Stimulated activated effector memory CD8-positive, alpha-beta T cell treated with anti-CD3 and anti-CD28 coated beads, Interleukin-12 subunit alpha, Interleukin-12 subunit beta, amount 100 ng/mL, for 72 hours (primary cell): ENCODE data around the gene DGKI.

ENCODE experiments used
- ATAC-seq: fragments of 150-1000 bp; cut with Tn5 transposase; 2 replicates; pipeline ENCODE4 v1.10.0; 2021
- DNase-seq, 2 donors: peaks; one replicate each; pipeline ENCODE4 v3.0.0; 2021 to 2022; ENCODE audit warnings: low spot score in 2 of 2
- H3K27ac Mint-ChIP-seq: one replicate; pipeline ENCODE4 v1.8.0; 2022; ENCODE audit warnings: mild to moderate bottlenecking, mixed read lengths
- H3K36me3 Mint-ChIP-seq: one replicate; pipeline ENCODE4 v1.8.0; 2022; ENCODE audit warnings: mild to moderate bottlenecking, mixed read lengths
- H3K4me1 Mint-ChIP-seq: one replicate; pipeline ENCODE4 v1.8.0; 2022; ENCODE audit warnings: mixed read lengths
- H3K4me3 Mint-ChIP-seq: one replicate; pipeline ENCODE4 v1.8.0; 2022; ENCODE audit warnings: mild to moderate bottlenecking, mixed read lengths
- H3K9me3 Mint-ChIP-seq: one replicate; pipeline ENCODE4 v1.8.0; 2022; ENCODE audit warnings: mixed read lengths

DGKI gene

DNA sequence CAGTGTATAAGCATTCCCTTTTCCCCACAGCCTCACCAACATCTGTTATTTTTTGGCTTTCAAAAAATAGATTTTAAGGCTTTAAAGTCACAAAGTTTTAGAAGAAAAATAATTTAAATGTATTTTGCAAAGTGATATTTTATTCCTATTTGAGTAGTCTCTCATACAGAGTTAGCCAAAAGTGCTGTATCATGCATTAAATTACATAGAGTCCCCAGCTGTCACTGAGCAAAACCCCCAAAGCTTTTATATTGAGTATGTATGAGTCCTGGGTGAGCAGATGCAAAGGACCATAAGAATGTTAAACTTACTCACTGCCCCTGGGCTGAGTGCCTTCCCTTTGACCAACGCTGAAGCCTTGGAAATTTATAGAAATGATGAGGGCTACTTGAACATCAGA lies 432.9 kb downstream of the DGKI start:
- peaks cover 9% of the 10 kb centered on the region for H3K9me3 Mint-ChIP-seq
- H3K27ac Mint-ChIP-seq: no peak overlapping the region
- H3K36me3 Mint-ChIP-seq: no peaks in the 10 kb centered on the region
- H3K4me3 Mint-ChIP-seq: no peak overlapping the region
- no peaks in the 10 kb centered on the region for H3K4me1 Mint-ChIP-seq
- no peak for ATAC-seq
- DNase-seq: no peak

DNA sequence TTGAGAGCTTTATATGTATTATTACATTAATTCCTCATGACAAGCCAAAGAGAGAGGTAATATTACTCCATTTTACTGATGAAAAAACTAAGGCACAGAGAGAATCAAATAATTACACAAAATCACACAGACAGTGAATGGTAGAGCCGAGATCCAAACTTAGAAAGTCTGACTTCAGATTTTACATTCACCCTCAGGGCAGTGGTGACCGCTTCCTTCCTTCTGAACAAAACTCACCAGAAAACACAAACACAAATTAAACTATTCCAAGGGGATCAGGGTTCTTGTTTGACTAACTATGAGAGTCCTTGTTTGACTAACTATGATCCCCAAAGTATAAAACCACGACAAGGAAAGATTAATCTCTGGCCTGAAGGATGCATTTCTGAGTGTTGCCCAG lies 435.3 kb downstream of the DGKI start:
- no peak for ATAC-seq
- DNase-seq: no peak
- no peaks in the 10 kb centered on the region for H3K36me3 Mint-ChIP-seq
- H3K4me1 Mint-ChIP-seq: no peaks in the 10 kb centered on the region
- H3K27ac Mint-ChIP-seq: no peak overlapping the region
- peaks cover 9% of the 10 kb centered on the region for H3K9me3 Mint-ChIP-seq
- no peak overlapping the region for H3K4me3 Mint-ChIP-seq

DNA sequence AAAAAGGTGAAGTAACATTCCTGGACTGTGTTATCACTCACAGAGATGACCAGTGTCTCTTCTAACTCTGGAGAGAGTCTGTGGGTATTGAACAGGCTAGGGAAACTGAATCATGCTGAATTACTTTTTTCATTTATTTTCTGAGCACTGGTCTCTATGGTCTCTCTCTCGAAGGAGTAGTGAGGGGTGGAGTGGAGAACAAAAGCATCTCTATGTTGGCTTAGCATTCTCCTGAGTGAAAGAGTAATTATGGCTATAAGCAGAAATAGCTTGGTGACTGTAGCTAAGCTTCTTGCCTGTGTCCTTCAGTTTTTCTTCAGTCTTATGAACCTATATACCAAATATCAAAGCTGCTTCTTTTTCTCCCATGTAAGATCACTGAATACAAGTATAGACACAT lies 438.6 kb downstream of the DGKI start:
- Mint-ChIP-seq H3K9me3 (peaks cover 11% of the 10 kb centered on the region), H3K4me3 (no peak overlapping the region), H3K4me1 (no peaks in the 10 kb centered on the region)

DNA sequence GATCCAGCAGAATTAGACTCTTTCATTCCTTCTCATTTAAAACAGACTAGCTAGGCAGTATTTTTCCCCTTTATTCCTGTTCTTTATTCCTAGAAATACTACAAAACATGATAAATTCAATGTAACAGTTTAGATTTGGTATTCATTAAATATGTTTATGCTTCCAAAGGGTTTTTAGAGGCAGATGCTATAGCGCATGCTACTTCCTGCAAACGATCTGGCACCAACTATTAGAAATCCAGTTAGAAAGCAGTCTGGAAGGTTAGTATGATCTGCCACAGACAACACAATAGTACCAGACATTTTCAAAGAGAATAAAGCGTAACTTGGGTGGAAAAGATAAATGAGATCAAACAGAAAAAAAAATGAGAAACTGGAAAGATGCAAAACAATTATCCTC lies 439.7 kb downstream of the DGKI start:
- H3K27ac Mint-ChIP-seq: no peak overlapping the region
- no peaks in the 10 kb centered on the region for H3K4me1 Mint-ChIP-seq
- no peaks in the 10 kb centered on the region for H3K36me3 Mint-ChIP-seq
- no peak overlapping the region for H3K4me3 Mint-ChIP-seq
- no peak for ATAC-seq
- no peak for DNase-seq
- H3K9me3 Mint-ChIP-seq: peaks cover 8% of the 10 kb centered on the region

More for the DNA sequence above, 438.6 kb downstream of the DGKI start:
- ATAC-seq (no peak), DNase-seq (no peak)
- H3K36me3 Mint-ChIP-seq: no peaks in the 10 kb centered on the region
- no peak overlapping the region for H3K27ac Mint-ChIP-seq

DNA sequence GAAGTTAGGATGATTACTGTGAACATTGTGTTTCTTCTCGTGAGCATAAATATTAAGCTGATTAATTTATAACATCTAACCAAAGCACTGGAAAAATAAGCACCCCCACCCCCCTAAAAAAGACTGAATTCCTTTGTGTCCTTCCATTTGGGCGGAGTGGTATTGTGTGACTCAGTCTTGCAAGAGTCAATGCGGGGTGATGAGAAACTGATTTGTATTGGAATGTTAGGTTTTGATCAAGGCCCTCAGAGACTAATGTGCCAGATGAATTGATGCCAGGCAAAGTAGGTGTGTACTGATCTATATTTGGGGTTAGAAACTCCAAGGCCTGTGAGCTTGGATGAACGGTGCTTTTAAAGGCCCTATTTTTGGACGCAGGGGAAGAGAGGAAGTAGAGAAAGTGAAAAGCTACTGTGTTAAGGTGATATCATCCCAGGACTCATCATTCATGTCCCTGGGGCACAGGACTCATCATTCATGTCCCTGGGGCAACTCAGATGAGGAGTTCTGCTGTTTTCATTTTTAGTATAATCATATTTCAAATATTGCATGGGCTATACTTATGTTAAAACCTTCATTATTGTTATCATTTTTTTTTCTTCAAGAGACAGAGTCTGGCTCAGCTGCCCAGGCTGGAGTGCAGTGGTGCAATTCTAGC lies 442.0 kb downstream of the DGKI start:
- H3K36me3 Mint-ChIP-seq: no peaks in the 10 kb centered on the region
- no peak for DNase-seq
- H3K9me3 Mint-ChIP-seq: peaks cover 5% of the 10 kb centered on the region
- no peaks in the 10 kb centered on the region for H3K4me1 Mint-ChIP-seq
- no peak overlapping the region for H3K27ac Mint-ChIP-seq
- no peak for ATAC-seq
- H3K4me3 Mint-ChIP-seq: no peak overlapping the region

DNA sequence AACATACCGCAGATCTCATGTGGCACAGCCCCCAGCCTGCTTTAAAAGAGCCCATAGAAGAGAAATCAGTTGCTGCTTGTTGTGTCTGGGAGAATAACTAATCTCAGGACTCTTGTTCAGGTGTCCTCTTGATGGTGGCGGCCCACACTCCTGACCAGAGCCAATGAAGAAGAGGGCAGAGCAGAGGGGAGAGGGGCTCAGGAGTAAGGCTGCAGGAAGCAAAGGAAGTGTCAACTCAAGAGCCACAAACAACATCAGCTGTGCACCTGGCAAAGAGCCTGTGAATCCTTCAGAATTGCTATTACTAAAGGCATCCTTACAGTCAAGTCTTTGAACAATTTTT lies 443.4 kb downstream of the DGKI start:
- Mint-ChIP-seq H3K9me3 (peaks cover 2% of the 10 kb centered on the region), H3K4me3 (no peak overlapping the region), H3K36me3 (no peaks in the 10 kb centered on the region), H3K4me1 (no peaks in the 10 kb centered on the region), H3K27ac (no peak overlapping the region)
- DNase-seq (no peak), ATAC-seq (no peak)

DNA sequence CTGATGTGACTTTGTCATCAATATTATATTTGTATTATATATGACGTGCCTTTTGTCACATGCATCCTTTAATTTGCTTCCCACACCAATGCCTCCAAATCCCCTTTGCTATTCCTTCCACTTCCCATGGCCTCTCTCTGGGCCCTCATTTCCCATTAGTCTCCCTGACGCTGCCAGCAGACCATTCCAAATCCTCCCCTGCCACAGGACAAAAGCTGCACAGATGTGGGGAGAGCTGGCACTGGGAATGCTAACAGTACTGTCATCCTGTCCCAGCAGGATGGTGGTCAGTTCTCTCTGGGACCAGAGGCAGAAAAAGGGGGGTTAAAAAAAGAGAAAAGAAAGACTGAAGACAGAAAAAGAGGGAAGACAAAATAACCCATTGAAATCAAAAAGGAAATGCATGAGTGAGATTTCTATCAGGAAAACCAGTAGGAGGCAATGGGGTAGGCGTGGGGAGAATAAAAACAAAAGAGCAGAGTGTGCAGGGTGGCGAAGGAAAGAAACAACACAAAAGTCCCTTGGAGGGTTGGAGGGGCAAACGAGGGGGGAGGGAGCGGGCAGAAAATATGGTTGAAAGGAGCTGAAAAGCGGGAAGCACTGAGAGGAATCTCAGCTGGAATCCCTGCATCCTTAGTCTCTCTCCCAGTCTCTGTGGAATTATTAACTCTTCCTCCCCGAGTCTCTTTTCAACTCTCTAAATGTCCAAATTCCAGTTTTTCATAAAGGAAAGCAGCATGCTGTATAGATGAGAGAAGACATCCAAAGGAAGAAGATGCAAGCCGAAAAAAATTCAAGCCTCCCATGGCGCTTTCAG lies 444.0 kb downstream of the DGKI start:
- no peaks in the 10 kb centered on the region for H3K36me3 Mint-ChIP-seq
- no peak for ATAC-seq

DNA sequence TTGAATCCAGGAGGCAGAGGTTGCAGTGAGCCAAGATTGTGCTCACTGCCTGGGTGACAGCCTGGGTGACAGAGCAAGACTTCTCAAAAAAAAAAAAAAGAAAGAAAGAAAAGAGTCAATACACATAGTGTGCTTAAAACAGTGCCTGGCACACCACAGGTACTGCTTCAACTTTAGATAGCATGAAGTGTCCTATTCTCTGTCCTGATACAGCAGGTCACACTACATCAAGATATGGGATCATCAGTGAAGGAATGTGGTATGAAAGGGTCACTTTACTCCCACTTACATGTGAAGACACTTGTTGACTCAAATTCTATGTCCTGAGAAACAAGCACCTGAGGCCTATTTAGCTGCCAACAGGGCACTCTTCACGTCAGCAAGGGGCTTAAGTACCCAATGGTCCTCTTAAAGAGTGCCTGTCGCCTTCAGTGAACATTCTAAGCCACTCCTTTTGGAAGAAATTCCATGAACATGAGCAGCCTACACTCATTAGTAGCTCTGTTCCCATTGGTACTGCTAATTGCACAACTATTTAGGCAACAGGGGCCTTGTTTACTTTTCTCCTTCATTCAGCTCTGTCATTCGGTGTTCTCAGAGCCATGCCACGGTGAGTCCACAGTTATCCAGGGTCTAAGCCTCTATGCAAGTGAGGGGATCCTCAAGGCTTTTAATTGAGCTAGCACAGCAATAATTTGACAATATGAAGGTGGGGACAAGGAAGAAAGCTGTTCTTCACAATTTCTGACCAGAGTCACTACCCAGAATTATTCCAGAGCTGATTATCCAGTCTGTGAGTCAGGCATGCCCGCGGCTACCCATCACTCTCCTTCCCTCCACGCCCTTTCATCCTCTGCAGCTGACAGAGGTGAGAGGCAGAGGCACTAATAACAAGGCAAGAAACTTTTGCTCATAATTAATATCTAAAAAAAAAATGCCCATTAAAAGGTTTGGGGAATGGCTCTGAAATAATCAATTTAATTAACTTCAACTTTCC lies 446.6 kb downstream of the DGKI start:
- Mint-ChIP-seq H3K9me3 (peaks cover 2% of the 10 kb centered on the region), H3K4me3 (no peak overlapping the region), H3K4me1 (no peaks in the 10 kb centered on the region), H3K27ac (no peak overlapping the region), H3K36me3 (no peaks in the 10 kb centered on the region)
- no peak for DNase-seq
- ATAC-seq: no peak

More for the DNA sequence above, 444.0 kb downstream of the DGKI start:
- no peak for DNase-seq
- Mint-ChIP-seq H3K27ac (no peak overlapping the region), H3K9me3 (peaks cover 2% of the 10 kb centered on the region), H3K4me3 (no peak overlapping the region), H3K4me1 (no peaks in the 10 kb centered on the region)

DNA sequence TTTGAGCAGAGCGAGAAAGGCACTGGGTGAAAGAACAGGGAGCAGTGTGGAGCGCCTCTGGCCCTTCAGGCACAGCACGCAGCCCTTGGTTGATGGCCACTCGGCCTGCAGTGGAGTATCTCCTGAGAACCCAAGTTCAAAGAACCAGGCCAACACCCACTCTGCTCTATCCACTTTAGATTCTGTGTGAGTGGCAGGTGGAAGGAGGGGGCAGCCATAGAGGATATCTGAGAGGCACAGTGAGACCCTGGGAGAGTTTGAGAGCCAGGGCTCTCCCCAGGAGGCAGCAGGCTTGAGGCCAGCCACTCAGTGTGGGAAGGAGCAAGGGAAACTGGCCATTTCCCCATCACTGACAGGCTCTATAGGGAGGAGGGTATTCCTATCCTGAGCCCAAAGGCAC lies 450.7 kb downstream of the DGKI start:
- H3K36me3 Mint-ChIP-seq: no peaks in the 10 kb centered on the region
- peaks cover 4% of the 10 kb centered on the region for H3K9me3 Mint-ChIP-seq
- DNase-seq (no peak), ATAC-seq (peak; percentile 24)
- no peaks in the 10 kb centered on the region for H3K4me1 Mint-ChIP-seq
- H3K27ac Mint-ChIP-seq: no peak overlapping the region
- H3K4me3 Mint-ChIP-seq: no peak overlapping the region

DNA sequence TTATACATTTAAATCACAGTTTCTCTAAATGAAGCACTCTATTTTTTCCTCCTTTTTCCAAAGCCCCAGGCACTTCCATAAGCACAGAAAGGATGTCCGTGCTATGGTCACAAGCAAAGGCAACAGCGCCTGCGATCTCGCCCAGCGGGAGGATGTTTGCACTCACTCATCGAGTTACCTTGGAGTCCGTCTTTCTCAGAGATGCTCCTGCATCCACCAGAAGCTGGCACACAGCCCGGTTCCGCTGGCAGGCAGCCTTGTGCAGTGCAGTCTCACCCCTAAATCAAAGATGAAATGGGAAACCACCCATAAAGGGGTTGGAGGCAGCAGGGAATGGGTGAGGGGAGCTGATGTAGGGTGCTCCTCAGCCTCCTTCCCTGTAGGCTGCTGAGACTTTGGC lies 451.4 kb downstream of the DGKI start:
- Mint-ChIP-seq H3K36me3 (no peaks in the 10 kb centered on the region), H3K4me1 (no peaks in the 10 kb centered on the region), H3K27ac (no peak overlapping the region), H3K4me3 (no peak overlapping the region), H3K9me3 (peaks cover 7% of the 10 kb centered on the region)
- ATAC-seq (no peak), DNase-seq (no peak)

DNA sequence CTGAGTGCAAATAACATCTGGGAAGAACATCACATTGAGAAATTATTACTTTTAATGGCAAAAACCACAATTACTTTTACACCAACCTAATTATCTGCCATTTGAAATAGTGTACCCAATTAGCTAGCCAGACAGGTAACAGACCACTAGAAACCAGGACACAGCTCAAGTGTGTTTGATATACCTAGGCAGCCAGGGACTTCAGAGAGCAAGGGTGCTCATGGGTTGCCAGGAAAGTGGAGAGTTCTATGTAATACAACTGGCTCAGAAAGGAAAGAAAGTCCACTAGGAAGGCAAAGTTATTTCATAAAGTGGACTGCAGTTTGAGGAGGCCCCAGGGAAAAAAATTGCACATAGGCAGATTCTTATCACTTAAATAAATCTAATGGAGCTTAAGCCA lies 453.2 kb downstream of the DGKI start:
- ATAC-seq (no peak), DNase-seq (no peak)
- Mint-ChIP-seq H3K36me3 (no peaks in the 10 kb centered on the region), H3K4me3 (no peak overlapping the region), H3K27ac (no peak overlapping the region), H3K9me3 (peaks cover 7% of the 10 kb centered on the region), H3K4me1 (no peaks in the 10 kb centered on the region)

DNA sequence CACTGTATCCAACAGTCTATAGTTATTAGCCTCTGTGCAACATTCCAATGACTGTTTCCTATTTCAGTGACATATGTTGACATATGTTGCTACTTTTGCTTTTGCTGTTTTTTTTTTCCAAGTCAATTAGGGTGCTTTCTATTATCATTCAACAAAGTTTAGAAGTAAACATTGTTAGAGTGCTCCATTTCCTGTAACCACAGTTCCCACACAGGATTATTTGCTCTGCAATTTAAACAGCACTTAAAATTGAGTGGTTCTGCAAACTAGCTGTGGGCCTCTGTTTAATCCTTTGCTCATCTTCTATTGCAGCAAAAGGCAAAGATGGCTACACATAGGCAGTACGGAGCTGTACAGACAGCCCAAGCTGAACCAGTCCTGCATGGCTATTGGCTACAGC lies 456.7 kb downstream of the DGKI start:
- H3K27ac Mint-ChIP-seq: no peak overlapping the region
- no peak for DNase-seq
- no peaks in the 10 kb centered on the region for H3K4me1 Mint-ChIP-seq
- H3K36me3 Mint-ChIP-seq: no peaks in the 10 kb centered on the region
- no peak for ATAC-seq
- no peak overlapping the region for H3K4me3 Mint-ChIP-seq
- peaks cover 7% of the 10 kb centered on the region for H3K9me3 Mint-ChIP-seq

DNA sequence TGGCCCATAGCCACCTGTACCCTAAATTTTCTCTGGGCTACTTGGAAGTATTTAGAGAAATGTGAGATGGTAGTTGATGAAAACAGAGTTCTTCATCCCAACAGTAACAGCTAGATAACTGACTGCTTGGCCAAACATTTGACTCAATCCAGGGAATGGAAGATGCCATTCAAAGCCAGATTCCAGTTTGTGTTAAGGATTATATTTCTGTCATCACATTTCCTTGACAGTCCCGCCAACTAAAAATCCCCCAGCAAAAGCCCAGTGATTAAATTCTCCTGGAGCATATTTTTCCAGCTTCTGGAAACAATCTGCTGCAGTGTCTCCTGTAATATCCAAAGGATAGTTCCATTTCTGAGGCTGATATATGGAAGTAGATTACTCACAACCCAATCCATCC lies 457.9 kb downstream of the DGKI start:
- no peak for ATAC-seq
- H3K36me3 Mint-ChIP-seq: no peaks in the 10 kb centered on the region
- H3K9me3 Mint-ChIP-seq: peaks cover 3% of the 10 kb centered on the region
- no peak overlapping the region for H3K27ac Mint-ChIP-seq
- no peaks in the 10 kb centered on the region for H3K4me1 Mint-ChIP-seq
- DNase-seq: no peak
- no peak overlapping the region for H3K4me3 Mint-ChIP-seq

DNA sequence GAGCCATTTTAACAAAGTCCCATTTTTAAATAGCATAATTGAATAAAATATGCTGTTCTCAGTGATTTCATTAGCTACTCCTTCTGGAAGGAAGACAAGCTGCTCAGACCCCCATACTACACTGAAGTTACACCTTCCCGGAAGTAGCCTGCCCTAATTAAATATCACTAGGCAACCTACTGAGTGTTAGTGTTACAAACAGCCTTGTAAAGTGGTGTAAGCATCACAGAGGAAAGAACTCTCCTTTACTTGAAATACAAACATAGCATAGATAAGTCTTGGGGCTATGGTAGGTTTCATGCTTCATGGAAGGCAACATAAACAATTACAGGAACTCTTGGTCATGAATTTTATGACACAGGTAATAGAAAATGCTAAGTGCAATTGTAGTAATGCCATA lies 459.8 kb downstream of the DGKI start:
- no peak overlapping the region for H3K27ac Mint-ChIP-seq
- ATAC-seq (no peak), DNase-seq (no peak)
- no peaks in the 10 kb centered on the region for H3K4me1 Mint-ChIP-seq
- H3K4me3 Mint-ChIP-seq: no peak overlapping the region
- peaks cover 3% of the 10 kb centered on the region for H3K9me3 Mint-ChIP-seq
- H3K36me3 Mint-ChIP-seq: no peaks in the 10 kb centered on the region

DNA sequence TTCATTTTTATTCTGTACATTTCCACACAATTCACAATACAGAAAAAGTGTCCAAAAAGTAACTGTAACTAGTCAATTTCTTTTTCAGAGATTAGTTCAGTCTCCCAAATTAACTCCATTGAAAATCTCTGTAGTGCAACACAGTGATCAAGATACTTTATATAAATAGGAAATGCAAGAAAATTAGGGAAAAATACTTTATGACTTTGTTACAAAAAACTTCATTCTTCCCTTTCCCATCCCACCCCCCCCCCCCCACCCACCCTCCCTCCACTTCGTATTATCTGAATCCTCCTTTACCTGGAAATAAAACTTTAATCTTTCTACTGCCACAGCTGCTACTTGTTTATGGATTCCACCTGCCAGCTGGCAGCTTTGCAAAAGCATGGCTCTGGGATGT lies 465.7 kb downstream of the DGKI start:
- H3K4me3 Mint-ChIP-seq: no peak overlapping the region
- DNase-seq (no peak), ATAC-seq (no peak)
- no peaks in the 10 kb centered on the region for H3K4me1 Mint-ChIP-seq
- no peaks in the 10 kb centered on the region for H3K36me3 Mint-ChIP-seq
- H3K9me3 Mint-ChIP-seq: peaks cover 4% of the 10 kb centered on the region
- H3K27ac Mint-ChIP-seq: no peak overlapping the region
